GM21737 (cell line): ENCODE measurements around the gene AQP7.
"Not testable (repeated sequence)": the region's sequence is repeated elsewhere in the genome, so short reads cannot be mapped to it uniquely, and the experiment has no call there.

ENCODE experiments used
- ATAC-seq: cut with Tn5 transposase; IDR thresholded peaks from one replicate; pipeline ENCODE4 v1.9.1; 2021; ENCODE audit warnings: mild to moderate bottlenecking, moderate library complexity; ENCODE audit not compliant: unreplicated experiment

The AQP7 gene

DNA sequence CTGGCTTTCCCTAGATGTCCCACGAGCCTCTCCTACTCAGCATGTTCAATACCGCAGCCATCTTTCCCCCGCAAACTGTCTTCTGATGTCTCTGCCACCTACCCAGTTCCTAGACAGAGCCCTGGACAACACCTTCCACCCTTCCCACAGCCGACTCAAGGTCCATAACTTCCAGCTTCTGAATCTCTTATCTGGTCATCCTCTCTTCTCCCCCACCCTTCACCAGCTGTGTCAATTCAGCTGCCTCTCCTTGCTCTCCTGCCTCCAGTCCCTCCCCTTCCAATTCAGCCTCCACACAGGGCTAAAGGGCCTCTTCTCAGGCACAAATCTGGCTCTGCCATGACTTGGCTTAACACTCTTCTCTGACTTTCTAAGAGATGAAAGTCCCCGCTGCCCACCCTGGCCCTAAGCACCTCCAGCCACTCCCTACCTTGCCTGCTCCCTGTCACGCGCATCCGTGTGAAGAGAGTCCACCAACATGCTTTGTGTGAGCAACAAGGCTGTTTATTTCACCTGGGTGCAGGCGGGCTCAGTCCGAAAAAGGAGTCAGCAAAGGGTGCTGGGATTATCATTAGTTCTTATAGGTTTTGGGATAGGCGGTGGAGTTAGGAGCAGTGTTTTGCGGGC is 25.2 kb downstream of the AQP7 start:
- ATAC-seq, result no peak

GRCh38 chr9:33375841-33376321 is 26.5 kb downstream of the AQP7 start:
- ATAC-seq, result no peak

- no peak for ATAC-seq
Measured at GRCh38 chr9:33375238-33375840, 27.0 kb downstream of the AQP7 start.

- ATAC-seq, result peak; percentile 59
Measured at GRCh38 chr9:33374634-33375237, 27.6 kb downstream of the AQP7 start.

GRCh38 chr9:33374190-33374589 is 28.2 kb downstream of the AQP7 start:
- no peak for ATAC-seq

GRCh38 chr9:33372900-33373299 is 29.5 kb downstream of the AQP7 start:
- ATAC-seq, result no peak

GRCh38 chr9:33366979-33367480 is 35.3 kb downstream of the AQP7 start:
- no peak for ATAC-seq

- ATAC-seq, result not testable (repeated sequence)
Measured at GRCh38 chr9:33364814-33365213, 37.6 kb downstream of the AQP7 start.

DNA sequence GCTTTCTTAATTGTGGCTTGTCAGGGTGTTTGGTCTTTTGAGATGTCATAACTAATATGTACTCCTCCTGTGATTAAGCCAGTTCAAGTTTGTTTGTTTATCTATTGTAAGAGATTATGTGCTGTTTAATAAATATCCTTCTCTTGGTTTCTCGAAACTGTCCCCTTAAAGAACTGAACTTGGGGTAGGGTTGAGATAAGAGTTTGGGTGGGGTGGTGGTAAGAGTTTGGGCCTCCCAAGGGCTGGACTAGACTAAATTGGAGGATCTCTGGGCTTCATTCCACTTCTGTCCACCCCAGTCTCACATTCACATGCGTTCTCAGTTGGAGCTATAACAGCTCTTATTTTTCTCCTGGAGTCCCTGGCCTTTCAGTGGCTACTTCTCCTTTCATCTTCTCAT is 38.2 kb downstream of the AQP7 start:
- ATAC-seq, result no peak

DNA sequence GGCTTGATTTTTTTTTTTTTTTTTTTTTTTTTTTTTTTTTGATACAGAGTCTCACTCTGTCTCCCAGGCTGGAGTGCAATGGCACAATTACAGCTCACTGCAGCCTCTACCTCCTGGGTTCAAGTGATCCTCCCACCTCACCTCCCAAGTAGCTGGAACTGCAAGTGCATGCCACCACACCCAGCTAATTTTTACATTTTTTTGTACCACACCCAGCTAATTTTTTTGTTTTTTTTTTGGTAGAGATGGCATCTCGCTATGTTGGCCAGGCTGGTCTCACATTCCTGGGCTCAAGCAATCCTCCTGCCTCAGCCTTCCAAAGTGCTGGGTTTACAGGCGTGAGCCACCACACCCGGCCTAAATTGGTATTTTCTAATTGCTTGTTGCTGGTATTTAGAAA is 43.7 kb downstream of the AQP7 start:
- not testable (repeated sequence) for ATAC-seq

DNA sequence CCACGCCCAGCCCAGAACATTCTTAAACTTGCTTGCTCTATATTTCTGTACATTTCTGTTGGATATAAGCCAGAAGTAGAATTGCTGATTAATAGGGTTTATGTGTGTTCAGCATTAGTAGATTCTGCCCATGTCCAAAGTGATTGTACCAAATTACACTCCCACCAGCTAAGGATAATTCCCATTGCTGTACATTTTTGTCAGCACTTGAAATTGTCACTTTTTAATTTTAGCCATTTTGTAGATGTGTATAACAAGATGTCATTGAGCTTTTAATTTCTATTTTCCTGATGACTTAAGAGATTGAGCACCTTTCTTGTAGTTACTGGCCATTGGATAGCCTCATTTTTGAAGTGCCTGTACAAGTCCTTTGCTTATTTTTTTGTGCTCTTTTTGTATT is 46.4 kb downstream of the AQP7 start:
- no peak for ATAC-seq

DNA sequence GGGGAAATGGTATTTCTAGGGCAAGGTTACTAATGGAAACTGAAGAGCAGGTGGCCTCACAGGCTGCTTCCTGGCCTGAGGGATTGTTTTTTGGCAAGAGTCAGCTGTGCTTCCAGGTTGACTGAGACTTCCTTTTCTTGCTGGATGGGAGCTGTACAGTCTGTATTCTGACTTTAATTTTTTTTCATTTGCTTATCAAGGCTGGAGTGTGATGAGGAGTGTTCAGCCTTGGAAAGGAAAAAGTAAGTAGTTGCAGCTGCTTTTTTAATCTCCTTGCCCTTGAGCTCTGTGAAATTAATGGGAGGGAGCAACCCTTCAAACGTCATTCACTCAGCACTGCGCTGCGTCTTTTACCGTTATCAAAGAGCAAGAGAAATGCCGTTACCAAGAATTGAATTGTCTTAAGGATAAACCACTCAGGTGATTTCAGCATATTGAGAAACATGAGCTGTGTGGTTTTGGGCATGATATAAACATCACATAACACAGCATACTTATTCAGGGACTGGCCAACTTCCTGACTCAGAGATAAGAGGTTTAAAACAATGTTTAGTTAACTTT is 47.6 kb downstream of the AQP7 start:
- no peak for ATAC-seq

GRCh38 chr9:33351547-33351946 is 50.8 kb downstream of the AQP7 start:
- no peak for ATAC-seq

GRCh38 chr9:33350310-33350709 is 52.1 kb downstream of the AQP7 start:
- ATAC-seq, result no peak

DNA sequence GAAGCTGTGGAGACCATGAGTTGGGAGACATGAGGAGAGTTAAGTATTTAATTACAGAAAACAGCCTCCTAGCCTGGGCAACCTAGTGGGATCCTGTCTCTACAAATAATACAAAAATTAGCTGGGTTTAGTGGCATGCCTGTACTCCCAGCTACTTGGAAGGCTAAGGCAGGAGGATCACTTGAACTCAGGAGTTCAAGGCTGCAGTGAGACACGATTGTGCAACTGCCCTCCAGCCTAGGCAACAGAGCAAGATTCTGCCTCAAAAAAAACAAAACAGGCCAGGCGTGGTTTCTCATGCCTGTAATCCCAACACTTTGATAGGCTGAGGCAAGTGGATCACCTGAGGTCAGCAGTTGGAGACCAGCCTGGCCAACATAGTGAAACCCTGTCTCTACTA is 52.6 kb downstream of the AQP7 start:
- ATAC-seq, result no peak

DNA sequence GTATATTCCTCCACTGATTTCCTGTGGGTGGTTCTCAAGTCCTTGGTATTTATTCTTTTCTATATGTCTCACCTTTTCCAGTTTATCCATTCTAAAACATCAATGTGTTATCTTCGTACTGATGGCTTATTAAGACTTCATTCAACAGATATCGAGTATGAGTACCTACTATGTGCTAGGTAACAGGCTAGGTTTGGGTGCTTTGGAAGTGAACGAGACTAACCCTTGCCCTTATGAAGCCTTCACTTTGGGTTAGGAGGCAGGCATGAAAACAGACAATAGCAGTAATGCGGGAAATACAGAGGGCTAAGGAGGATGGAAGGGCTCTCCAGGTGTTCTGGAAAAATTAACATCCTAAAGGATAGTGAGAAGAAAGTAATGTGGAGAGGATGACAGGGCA is 53.4 kb downstream of the AQP7 start:
- ATAC-seq, result no peak

- ATAC-seq, result no peak
Measured at GRCh38 chr9:33346564-33346963, 55.8 kb downstream of the AQP7 start.

- ATAC-seq, result no peak
Measured at GRCh38 chr9:33344145-33344544, 58.2 kb downstream of the AQP7 start.

DNA sequence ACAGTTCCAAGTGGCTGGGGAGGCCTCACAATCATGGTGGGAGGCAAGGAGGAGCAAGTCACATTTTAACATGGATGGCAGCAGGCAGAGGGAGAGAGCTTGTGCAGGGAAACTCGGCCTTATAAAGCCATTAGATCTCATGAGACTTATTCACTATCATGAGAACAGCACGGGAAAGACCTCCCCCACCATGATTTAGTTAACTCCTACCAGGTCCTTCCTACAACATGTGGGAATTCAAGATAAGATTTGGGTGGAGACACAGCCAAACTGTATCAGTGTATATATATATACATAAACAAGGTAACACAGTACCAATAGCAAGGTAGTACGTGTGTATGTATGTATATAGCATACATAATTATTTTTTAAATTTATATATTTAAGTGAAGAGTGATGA is 61.2 kb downstream of the AQP7 start:
- ATAC-seq, result no peak

DNA sequence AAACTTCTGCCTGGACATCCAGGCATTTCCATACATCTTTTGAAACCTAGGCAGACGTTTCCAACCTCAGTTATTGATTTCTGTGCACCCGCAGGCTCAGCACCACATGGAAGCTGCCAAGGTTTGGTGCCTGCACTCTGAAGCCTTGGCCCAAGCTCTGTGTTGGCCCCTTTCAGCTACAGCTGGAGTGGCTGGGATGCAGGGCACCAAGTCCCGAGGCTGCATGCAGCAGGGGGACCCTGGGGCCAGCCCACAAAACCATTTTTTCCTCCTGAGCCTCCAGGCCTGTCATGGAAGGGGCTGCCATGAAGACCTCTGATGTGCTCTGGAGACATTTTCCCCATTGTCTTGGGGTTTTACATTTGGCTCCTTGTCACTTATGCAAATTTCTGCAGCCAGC is 62.2 kb downstream of the AQP7 start:
- no peak for ATAC-seq
